Coronary artery (tissue), 2 donors: Measurements from ENCODE around the gene INIP.

Source experiments
- DNase-seq: peaks from one replicate; pipeline ENCODE4 v3.0.0-alpha.2; 2017; ENCODE audit warnings: low spot score
- H3K27ac ChIP-seq, 2 donors: fragments of 200-600 bp; sonication (generic); one replicate each; pipeline ENCODE4 v1.5.1; 2016 to 2019
- H3K4me3 ChIP-seq: fragments of 200-600 bp; sonication (generic); 2 replicates; pipeline ENCODE4 v1.5.1; 2016; ENCODE audit warnings: mild to moderate bottlenecking, moderate library complexity
- CTCF ChIP-seq: fragments of 200-600 bp; sonication (generic); IDR thresholded peaks from one replicate; pipeline ENCODE4 v1.5.1; 2019; ENCODE audit warnings: antibody characterized with exemption

The INIP gene

GRCh38 chr9:112640311-112640710 lies 77.6 kb downstream of the INIP start:
- Histone ChIP-seq H3K27ac (no peak overlapping the region), H3K4me3 (no peak overlapping the region)
- no peak for DNase-seq
- no peak for TF ChIP-seq CTCF
